Lung (tissue), 12 donors: Measurements from ENCODE around the gene MYH16. TPM values are rescaled to one million over a fixed set of nuclear protein-coding genes. Genes with fewer than 3 reads are reported as not detected.
"Not testable (repeated sequence)": the region's sequence is repeated elsewhere in the genome, so short reads cannot be mapped to it uniquely, and the experiment has no call there.

Source experiments
- ATAC-seq: fragments of 200-7000 bp; cut with Tn5 transposase; one replicate; pipeline ENCODE4 v1.9.1; 2020; ENCODE audit warnings: moderate number of reproducible peaks; ENCODE audit not compliant: insufficient read depth, low FRiP score
- DNase-seq, 3 donors: peaks; one replicate each; pipeline ENCODE4 v3.0.0-alpha.2; 2013 to 2017
- H3K27ac ChIP-seq, 2 donors: one replicate each; pipeline ENCODE4 v1.5.1; 2013; ENCODE audit warnings: mild to moderate bottlenecking in 2 of 2, moderate library complexity in 2 of 2, control low read depth in 1 of 2, inconsistent platforms in 1 of 2, low read depth in 1 of 2, low read length in 1 of 2
- H3K27me3 ChIP-seq, 3 donors: one replicate each; pipeline ENCODE4 v1.5.1; 2013; ENCODE audit warnings: low read length in 2 of 3; ENCODE audit not compliant: control insufficient read depth in 3 of 3, insufficient read depth in 3 of 3
- H3K36me3 ChIP-seq, 4 donors: one replicate each; pipeline ENCODE4 v1.5.1; 2013; ENCODE audit warnings: low read length in 4 of 4, mild to moderate bottlenecking in 1 of 4, moderate library complexity in 1 of 4; ENCODE audit not compliant: control insufficient read depth in 4 of 4, insufficient read depth in 4 of 4
- H3K4me1 ChIP-seq, 5 donors: one replicate each; pipeline ENCODE4 v1.5.1; 2013; ENCODE audit warnings: low read length in 5 of 5, mild to moderate bottlenecking in 2 of 5, moderate library complexity in 1 of 5; ENCODE audit not compliant: control insufficient read depth in 5 of 5, insufficient read depth in 5 of 5
- H3K4me3 ChIP-seq: one replicate; pipeline ENCODE4 v1.5.1; 2013; ENCODE audit warnings: mild to moderate bottlenecking, control low read depth, moderate library complexity
- H3K9ac ChIP-seq, 2 donors: one replicate each; pipeline ENCODE4 v1.5.1; 2013; ENCODE audit warnings: low read length in 2 of 2, control low read depth in 1 of 2; ENCODE audit not compliant: insufficient read depth in 1 of 2
- H3K9me3 ChIP-seq, 4 donors: one replicate each; pipeline ENCODE4 v1.5.1; 2013; ENCODE audit warnings: low read length in 3 of 4, mild to moderate bottlenecking in 1 of 4, moderate library complexity in 1 of 4; ENCODE audit not compliant: control insufficient read depth in 4 of 4, insufficient read depth in 3 of 4
- WGBS, 2 donors: extraction: QIAGEN DNeasy Blood & Tissue Kit; methylation state at CpG; one replicate each; pipeline ENCODE4 v1.1.7; 2013; 5-methylcytosine and 5-hydroxymethylcytosine counted together
- polyA plus RNA-seq, 2 donors: library from polyadenylated mRNA; stranded (reverse); fragments of 200-250 nt; gene quantifications; one replicate each; pipeline ENCODE4 v1.2.1, GENCODE V29; 2013
- total RNA-seq, 2 donors: library from RNA; depleted of rRNA in 1 of 2; stranded (reverse); fragments of >200 nt in 1 of 2; gene quantifications; one replicate each; pipeline ENCODE4 v1.2.1, GENCODE V29; 2014 to 2021
- TF ChIP-seq, protein P1 (sequence below): IDR thresholded peaks from 2 replicates; pipeline ENCODE4 v1.5.1; 2012; ENCODE audit warnings: mild to moderate bottlenecking; ENCODE audit errors: control extremely low read depth, extremely low read depth
- donor health status: control.
- donor health status: control.
- donor health status: Bipolar disorder and iron deficiency.
- donor health status: healthy.
- donor health status: DM: yes; HTN: yes; CAD: no.

Gene MYH16
- total and polyA plus RNA-seq, 4 donors: 0.04 to 0.07 TPM; not detected in 2

DNA sequence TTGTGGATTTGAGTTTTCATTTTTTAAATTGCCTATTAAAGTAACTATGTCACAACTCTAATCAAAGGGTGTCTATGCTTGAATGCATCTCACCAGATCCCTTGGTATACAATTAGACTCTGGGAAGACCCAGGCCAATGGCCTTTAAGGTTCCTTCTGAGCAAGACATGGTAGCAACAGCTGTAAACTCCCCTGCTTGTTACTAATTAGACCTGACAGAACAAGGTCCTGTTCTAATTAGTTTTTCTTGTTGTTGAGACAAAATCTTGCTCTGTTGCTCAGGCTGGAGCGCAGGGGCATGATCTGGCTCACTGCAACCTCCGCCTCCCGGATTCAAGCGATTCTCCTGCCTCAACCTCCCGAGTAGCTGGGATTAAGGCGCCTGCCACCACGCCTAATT is 2.9 kb downstream of the MYH16 start:
- Histone ChIP-seq H3K4me3 (no peak overlapping the region), H3K4me1 (no peaks in the 10 kb centered on the region), H3K9me3 (no peaks in the 10 kb centered on the region), H3K36me3 (no peaks in the 10 kb centered on the region), H3K27ac (no peak overlapping the region), H3K9ac (no peak overlapping the region), H3K27me3 (no peaks in the 10 kb centered on the region)
- DNase-seq (no peak), ATAC-seq (no peak)
- 93 to 98% methylated on average over 7 of the region's 7 CpGs for WGBS, 2 donors
- TF ChIP-seq, protein P1, sequence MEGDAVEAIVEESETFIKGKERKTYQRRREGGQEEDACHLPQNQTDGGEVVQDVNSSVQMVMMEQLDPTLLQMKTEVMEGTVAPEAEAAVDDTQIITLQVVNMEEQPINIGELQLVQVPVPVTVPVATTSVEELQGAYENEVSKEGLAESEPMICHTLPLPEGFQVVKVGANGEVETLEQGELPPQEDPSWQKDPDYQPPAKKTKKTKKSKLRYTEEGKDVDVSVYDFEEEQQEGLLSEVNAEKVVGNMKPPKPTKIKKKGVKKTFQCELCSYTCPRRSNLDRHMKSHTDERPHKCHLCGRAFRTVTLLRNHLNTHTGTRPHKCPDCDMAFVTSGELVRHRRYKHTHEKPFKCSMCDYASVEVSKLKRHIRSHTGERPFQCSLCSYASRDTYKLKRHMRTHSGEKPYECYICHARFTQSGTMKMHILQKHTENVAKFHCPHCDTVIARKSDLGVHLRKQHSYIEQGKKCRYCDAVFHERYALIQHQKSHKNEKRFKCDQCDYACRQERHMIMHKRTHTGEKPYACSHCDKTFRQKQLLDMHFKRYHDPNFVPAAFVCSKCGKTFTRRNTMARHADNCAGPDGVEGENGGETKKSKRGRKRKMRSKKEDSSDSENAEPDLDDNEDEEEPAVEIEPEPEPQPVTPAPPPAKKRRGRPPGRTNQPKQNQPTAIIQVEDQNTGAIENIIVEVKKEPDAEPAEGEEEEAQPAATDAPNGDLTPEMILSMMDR: no peak

- no peak for DNase-seq
- Histone ChIP-seq H3K4me3 (no peak overlapping the region), H3K4me1 (no peaks in the 10 kb centered on the region), H3K27ac (no peak overlapping the region), H3K9me3 (no peaks in the 10 kb centered on the region), H3K9ac (no peak overlapping the region), H3K27me3 (no peaks in the 10 kb centered on the region), H3K36me3 (no peaks in the 10 kb centered on the region)
- ATAC-seq: no peak
- TF ChIP-seq, protein P1: no peak
- 84 to 89% methylated on average over 5 of the region's 5 CpGs for WGBS, 2 donors
These were observed 5.5 kb downstream of the MYH16 start for GRCh38 chr7:99278180-99278579.

GRCh38 chr7:99284165-99284564 is 11.5 kb downstream of the MYH16 start:
- H3K4me3 ChIP-seq, H3K36me3 ChIP-seq, ATAC-seq, H3K9me3 ChIP-seq, H3K4me1 ChIP-seq, DNase-seq, H3K9ac ChIP-seq, H3K27me3 ChIP-seq, H3K27ac ChIP-seq: not testable (repeated sequence)
- 96% methylated on average over 4 of the region's 4 CpGs for WGBS, 2 donors

DNA sequence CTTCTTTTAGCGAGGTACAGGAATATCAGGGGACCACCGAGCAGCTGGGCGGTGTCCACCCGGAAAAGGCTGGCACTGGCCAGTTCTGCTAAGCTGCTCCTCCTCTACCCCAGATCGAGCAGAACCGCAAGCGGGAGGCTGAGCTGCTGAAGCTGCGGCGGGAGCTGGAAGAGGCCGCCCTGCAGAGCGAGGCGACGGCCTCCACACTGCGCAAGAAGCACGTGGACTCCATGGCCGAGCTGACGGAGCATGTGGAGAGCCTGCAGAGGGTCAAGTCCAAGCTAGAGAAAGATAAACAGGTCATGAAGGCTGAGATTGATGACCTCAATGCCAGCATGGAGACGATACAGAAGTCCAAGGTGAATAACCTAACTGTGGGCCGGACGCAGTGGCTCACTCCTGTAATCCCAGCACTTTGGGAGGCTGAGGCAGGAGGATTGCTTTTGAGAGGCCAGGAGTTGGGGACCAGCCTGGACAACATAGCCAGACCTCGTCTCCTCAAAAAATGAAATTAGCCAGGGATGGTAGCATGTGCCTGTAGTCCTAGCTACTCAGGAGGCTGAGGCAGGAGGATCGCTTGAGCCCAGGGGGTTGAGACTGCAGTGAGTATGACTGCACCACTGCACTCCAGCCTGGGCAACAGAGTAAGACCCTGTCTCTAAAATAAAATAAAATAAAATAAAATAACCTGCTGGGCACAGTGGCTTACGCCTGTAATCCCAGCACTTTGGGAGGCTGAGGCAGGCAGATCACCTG is 15.3 kb downstream of the MYH16 start:
- H3K9ac ChIP-seq: no peak overlapping the region
- DNase-seq: no peak
- no peaks in the 10 kb centered on the region for H3K9me3 ChIP-seq
- H3K4me3 ChIP-seq: no peak overlapping the region
- no peaks in the 10 kb centered on the region for H3K36me3 ChIP-seq
- H3K27ac ChIP-seq: no peak overlapping the region
- no peaks in the 10 kb centered on the region for H3K27me3 ChIP-seq
- H3K4me1 ChIP-seq: no peaks in the 10 kb centered on the region
- ATAC-seq: no peak
- WGBS, 2 donors: 93 to 95% methylated on average over 23 of the region's 23 CpGs
- TF ChIP-seq, protein P1: no peak
